T follicular helper cell (primary cell): ENCODE measurements around the gene FSTL4.

ENCODE experiments used
- DNase-seq: peaks from one replicate; pipeline ENCODE4 v3.0.0-alpha.2; 2020; ENCODE audit warnings: low read depth

Gene FSTL4

GRCh38 chr5:133340822-133341221, 271.5 kb downstream of the FSTL4 start:
- no peak for DNase-seq

GRCh38 chr5:133340002-133340755, 272.2 kb downstream of the FSTL4 start:
- no peak for DNase-seq

GRCh38 chr5:133338504-133339355, 273.6 kb downstream of the FSTL4 start:
- no peak for DNase-seq

- DNase-seq, result no peak
These were observed 274.4 kb downstream of the FSTL4 start for GRCh38 chr5:133337795-133338445.

GRCh38 chr5:133336969-133337410, 275.4 kb downstream of the FSTL4 start:
- no peak for DNase-seq

- DNase-seq, result no peak
These were observed 276.0 kb downstream of the FSTL4 start for GRCh38 chr5:133336121-133336968.

GRCh38 chr5:133334796-133335639, 277.3 kb downstream of the FSTL4 start:
- DNase-seq, result no peak

- DNase-seq, result no peak
These were observed 278.8 kb downstream of the FSTL4 start for GRCh38 chr5:133333326-133334150.

- no peak for DNase-seq
These were observed 279.8 kb downstream of the FSTL4 start for GRCh38 chr5:133332439-133333024.

GRCh38 chr5:133331941-133332340, 280.4 kb downstream of the FSTL4 start:
- DNase-seq, result no peak

- no peak for DNase-seq
These were observed 281.4 kb downstream of the FSTL4 start for GRCh38 chr5:133330956-133331355.

GRCh38 chr5:133328800-133329199, 283.5 kb downstream of the FSTL4 start:
- DNase-seq, result no peak

GRCh38 chr5:133327946-133328401, 284.4 kb downstream of the FSTL4 start:
- DNase-seq, result no peak

GRCh38 chr5:133326361-133326760, 286.0 kb downstream of the FSTL4 start:
- DNase-seq, result no peak

GRCh38 chr5:133325864-133326263, 286.5 kb downstream of the FSTL4 start:
- DNase-seq, result no peak

GRCh38 chr5:133324926-133325325, 287.4 kb downstream of the FSTL4 start:
- no peak for DNase-seq

- no peak for DNase-seq
These were observed 288.6 kb downstream of the FSTL4 start for GRCh38 chr5:133323494-133324457.

GRCh38 chr5:133322743-133323142, 289.6 kb downstream of the FSTL4 start:
- DNase-seq, result no peak
